Measurements from ENCODE around the gene RAPGEF4. TPM values are rescaled to one million over a fixed set of nuclear protein-coding genes. Genes with fewer than 3 reads are reported as not detected.

The RAPGEF4 gene
- total RNA-seq, 4 donors from 2014 or later = 2.5 to 7.9 (median 4.6) TPM

GRCh38 chr2:172712251-172712650 lies 23.4 kb upstream of the RAPGEF4 start:
- Histone ChIP-seq H3K4me1 (no peaks in the 10 kb centered on the region), H3K36me3 (no peaks in the 10 kb centered on the region), H3K27me3 (no peaks in the 10 kb centered on the region), H3K9me3 (no peaks in the 10 kb centered on the region), H3K27ac (no peak overlapping the region), H3K4me3 (no peak overlapping the region)
- ATAC-seq = no peak
- 93 to 100% methylated on average over 3 of the region's 13 CpGs for WGBS, 2 donors (ENCODE audit: low coverage in 1 of 2)
- TF ChIP-seq, protein P1, sequence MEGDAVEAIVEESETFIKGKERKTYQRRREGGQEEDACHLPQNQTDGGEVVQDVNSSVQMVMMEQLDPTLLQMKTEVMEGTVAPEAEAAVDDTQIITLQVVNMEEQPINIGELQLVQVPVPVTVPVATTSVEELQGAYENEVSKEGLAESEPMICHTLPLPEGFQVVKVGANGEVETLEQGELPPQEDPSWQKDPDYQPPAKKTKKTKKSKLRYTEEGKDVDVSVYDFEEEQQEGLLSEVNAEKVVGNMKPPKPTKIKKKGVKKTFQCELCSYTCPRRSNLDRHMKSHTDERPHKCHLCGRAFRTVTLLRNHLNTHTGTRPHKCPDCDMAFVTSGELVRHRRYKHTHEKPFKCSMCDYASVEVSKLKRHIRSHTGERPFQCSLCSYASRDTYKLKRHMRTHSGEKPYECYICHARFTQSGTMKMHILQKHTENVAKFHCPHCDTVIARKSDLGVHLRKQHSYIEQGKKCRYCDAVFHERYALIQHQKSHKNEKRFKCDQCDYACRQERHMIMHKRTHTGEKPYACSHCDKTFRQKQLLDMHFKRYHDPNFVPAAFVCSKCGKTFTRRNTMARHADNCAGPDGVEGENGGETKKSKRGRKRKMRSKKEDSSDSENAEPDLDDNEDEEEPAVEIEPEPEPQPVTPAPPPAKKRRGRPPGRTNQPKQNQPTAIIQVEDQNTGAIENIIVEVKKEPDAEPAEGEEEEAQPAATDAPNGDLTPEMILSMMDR (IDR thresholded peaks at IDR 0.05) = no peak
- TF ChIP-seq POLR2AphosphoS5 (IDR thresholded peaks at IDR 0.05) (no peak), EP300 (IDR thresholded peaks at IDR 0.05) (no peak), POLR2A (IDR thresholded peaks at IDR 0.05) (no peak)

DNA sequence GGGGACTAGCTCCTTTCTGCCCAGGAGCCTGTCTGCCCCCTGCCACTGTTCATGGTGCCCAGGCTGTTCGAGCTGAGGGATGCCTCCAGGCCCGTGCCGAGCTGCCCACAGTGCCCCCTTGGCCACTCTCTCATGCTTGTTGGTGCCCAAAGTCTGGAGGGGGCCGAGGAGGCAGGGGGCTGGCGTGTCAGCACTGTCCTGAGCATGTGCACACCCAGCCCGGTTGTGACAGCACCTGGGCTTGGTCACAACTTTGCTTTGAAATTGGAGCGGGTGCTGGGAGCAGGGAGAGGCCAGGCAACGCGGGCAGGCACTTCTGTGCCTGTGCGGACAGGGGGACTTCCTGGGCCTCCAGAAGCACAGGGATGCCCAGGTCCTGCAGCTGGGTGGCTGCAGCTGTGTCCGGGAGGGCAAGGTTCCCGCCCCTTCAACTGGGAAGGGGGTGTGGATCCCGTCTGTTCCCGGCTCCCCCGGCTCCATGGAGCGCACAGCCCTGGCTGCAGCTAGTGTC lies 22.2 kb upstream of the RAPGEF4 start:
- H3K27ac ChIP-seq = no peak overlapping the region
- WGBS, 2 donors (ENCODE audit: low coverage in 1 of 2) = 40 to 87% methylated on average over 2 to 3 of the region's 16 CpGs
- no peaks in the 10 kb centered on the region for H3K9me3 ChIP-seq
- TF ChIP-seq, protein P1 (IDR thresholded peaks at IDR 0.05) = no peak
- no peak for TF ChIP-seq EP300 (IDR thresholded peaks at IDR 0.05)
- TF ChIP-seq POLR2AphosphoS5 (IDR thresholded peaks at IDR 0.05) = no peak
- no peak for TF ChIP-seq POLR2A (IDR thresholded peaks at IDR 0.05)
- ATAC-seq = no peak
- no peaks in the 10 kb centered on the region for H3K27me3 ChIP-seq
- no peaks in the 10 kb centered on the region for H3K4me1 ChIP-seq
- H3K36me3 ChIP-seq = no peaks in the 10 kb centered on the region
- H3K4me3 ChIP-seq = no peak overlapping the region

- no peak for ATAC-seq
- no peaks in the 10 kb centered on the region for H3K36me3 ChIP-seq
- TF ChIP-seq EP300 (IDR thresholded peaks at IDR 0.05) (no peak), POLR2AphosphoS5 (IDR thresholded peaks at IDR 0.05) (no peak), POLR2A (IDR thresholded peaks at IDR 0.05) (no peak)
- TF ChIP-seq, protein P1 (IDR thresholded peaks at IDR 0.05) = no peak
- no peak overlapping the region for H3K4me3 ChIP-seq
- H3K4me1 ChIP-seq = no peaks in the 10 kb centered on the region
- no peak overlapping the region for H3K27ac ChIP-seq
- H3K27me3 ChIP-seq = peaks cover 11% of the 10 kb centered on the region
- WGBS, 2 donors (ENCODE audit: low coverage in 1 of 2) = 25 to 42% methylated on average over 2 of the region's 2 CpGs
- no peaks in the 10 kb centered on the region for H3K9me3 ChIP-seq
These were observed 13.2 kb upstream of the RAPGEF4 start for GRCh38 chr2:172722481-172722880.

- no peaks in the 10 kb centered on the region for H3K4me1 ChIP-seq
- no peak overlapping the region for H3K27ac ChIP-seq
- H3K27me3 ChIP-seq = peaks cover 11% of the 10 kb centered on the region
- no peaks in the 10 kb centered on the region for H3K9me3 ChIP-seq
- TF ChIP-seq, protein P1 (IDR thresholded peaks at IDR 0.05) = no peak
- TF ChIP-seq POLR2A (IDR thresholded peaks at IDR 0.05) (no peak), POLR2AphosphoS5 (IDR thresholded peaks at IDR 0.05) (no peak), EP300 (IDR thresholded peaks at IDR 0.05) (no peak)
- H3K36me3 ChIP-seq = no peaks in the 10 kb centered on the region
- ATAC-seq = no peak
- no peak overlapping the region for H3K4me3 ChIP-seq
These were observed 12.4 kb upstream of the RAPGEF4 start for GRCh38 chr2:172723286-172723685.

DNA sequence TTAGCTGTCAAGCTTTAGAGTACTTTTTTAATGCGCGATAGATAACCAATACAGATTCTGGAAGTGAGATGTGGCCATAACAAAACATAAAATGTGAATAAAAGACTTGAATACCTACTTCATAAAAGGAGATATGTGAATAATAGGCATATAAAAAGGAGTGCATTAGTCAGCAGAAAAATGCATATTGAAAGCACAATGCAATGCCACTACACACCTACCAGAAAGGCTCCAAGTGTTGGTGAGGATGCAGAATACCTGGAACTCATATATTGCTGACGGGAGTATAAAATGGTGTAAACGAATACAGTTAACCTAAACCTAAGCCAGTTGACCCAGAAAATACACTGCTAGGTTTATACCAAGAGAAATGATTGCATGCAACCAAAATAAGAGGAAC lies 10.9 kb upstream of the RAPGEF4 start:
- ATAC-seq = no peak
- Histone ChIP-seq H3K27me3 (peaks cover 11% of the 10 kb centered on the region), H3K27ac (no peak overlapping the region), H3K4me3 (no peak overlapping the region), H3K4me1 (no peaks in the 10 kb centered on the region), H3K9me3 (no peaks in the 10 kb centered on the region), H3K36me3 (no peaks in the 10 kb centered on the region)
- 84 to 91% methylated on average over 4 of the region's 4 CpGs for WGBS, 2 donors (ENCODE audit: low coverage in 1 of 2)
- TF ChIP-seq EP300 (IDR thresholded peaks at IDR 0.05) (no peak), POLR2A (IDR thresholded peaks at IDR 0.05) (no peak), POLR2AphosphoS5 (IDR thresholded peaks at IDR 0.05) (no peak)
- TF ChIP-seq, protein P1 (IDR thresholded peaks at IDR 0.05) = no peak

Data from gastroesophageal sphincter (tissue), 4 donors.